Muscle layer of colon (tissue), 2 donors: Measurements from ENCODE around the gene ADARB2.

ENCODE experiments used
- H3K27ac ChIP-seq: one replicate; pipeline ENCODE4 v1.7.0; 2013; ENCODE audit warnings: low read depth, mild to moderate bottlenecking, low read length, moderate library complexity
- H3K27me3 ChIP-seq, 2 donors: one replicate each; pipeline ENCODE4 v1.7.0; 2013; ENCODE audit warnings: low read length in 2 of 2, mild to moderate bottlenecking in 2 of 2; ENCODE audit not compliant: insufficient read depth in 2 of 2, control insufficient read depth in 1 of 2
- H3K36me3 ChIP-seq: one replicate; pipeline ENCODE4 v1.7.0; 2013; ENCODE audit warnings: mild to moderate bottlenecking, low read length; ENCODE audit not compliant: insufficient read depth
- H3K4me1 ChIP-seq: one replicate; pipeline ENCODE4 v1.7.0; 2013; ENCODE audit warnings: mild to moderate bottlenecking, low read length; ENCODE audit not compliant: insufficient read depth
- H3K4me3 ChIP-seq, 2 donors: one replicate each; pipeline ENCODE4 v1.7.0; 2013; ENCODE audit warnings: low read length in 2 of 2, low read depth in 1 of 2, mild to moderate bottlenecking in 1 of 2, moderate library complexity in 1 of 2
- H3K9ac ChIP-seq: one replicate; pipeline ENCODE4 v1.7.0; 2013; ENCODE audit warnings: low read length
- H3K9me3 ChIP-seq: one replicate; pipeline ENCODE4 v1.7.0; 2013; ENCODE audit warnings: mild to moderate bottlenecking, low read length
- donor health status: abdominal sarcoma.
- donor health status: Adenocarcinoma of cecum.

Gene ADARB2

DNA sequence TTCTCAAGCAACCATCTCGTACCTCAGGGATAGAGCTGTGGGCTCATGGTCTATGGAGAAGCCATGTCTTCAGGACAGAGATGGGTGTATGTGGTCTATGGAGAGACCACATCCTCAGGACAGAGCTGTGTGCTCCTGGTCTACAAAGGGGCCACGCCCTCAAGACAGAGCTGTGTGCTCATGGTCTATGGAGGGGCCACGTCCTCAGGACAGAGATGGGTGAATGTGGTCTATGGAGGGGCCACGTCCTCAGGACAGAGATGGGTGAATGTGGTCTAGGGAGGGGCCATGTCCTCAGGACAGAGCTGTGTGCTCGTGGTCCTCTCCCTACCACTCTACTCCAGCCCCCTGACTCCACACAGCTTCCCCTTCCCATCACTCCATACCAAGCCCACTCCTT, 563.3 kb downstream of the ADARB2 start:
- no peaks in the 10 kb centered on the region for H3K9me3 ChIP-seq
- H3K9ac ChIP-seq: no peak overlapping the region
- no peaks in the 10 kb centered on the region for H3K4me1 ChIP-seq
- no peak overlapping the region for H3K4me3 ChIP-seq
- H3K36me3 ChIP-seq: no peaks in the 10 kb centered on the region
- no peaks in the 10 kb centered on the region for H3K27me3 ChIP-seq
- H3K27ac ChIP-seq: no peak overlapping the region

DNA sequence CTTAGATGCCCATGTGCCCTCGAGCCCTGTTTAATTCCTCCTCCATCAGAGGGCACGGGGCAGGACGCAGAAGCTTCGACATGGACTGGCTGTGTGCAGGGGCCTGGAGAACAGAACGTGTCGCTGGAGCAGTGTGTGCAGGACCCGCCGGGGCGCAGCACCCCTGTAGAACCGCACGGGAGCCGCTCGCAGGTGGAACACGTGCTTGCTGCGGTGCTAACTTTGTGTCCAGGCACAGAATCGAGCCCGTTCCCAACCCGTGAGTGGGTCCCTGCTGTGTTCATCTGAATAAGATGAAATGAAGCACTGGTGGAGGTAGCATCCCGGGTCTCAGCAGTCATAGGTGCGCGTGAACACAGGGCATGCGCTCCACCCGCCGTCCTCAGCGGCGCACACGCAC, 564.2 kb downstream of the ADARB2 start:
- H3K4me1 ChIP-seq: no peaks in the 10 kb centered on the region
- H3K9ac ChIP-seq: no peak overlapping the region
- no peaks in the 10 kb centered on the region for H3K9me3 ChIP-seq
- H3K4me3 ChIP-seq: no peak overlapping the region
- no peaks in the 10 kb centered on the region for H3K36me3 ChIP-seq
- no peaks in the 10 kb centered on the region for H3K27me3 ChIP-seq
- no peak overlapping the region for H3K27ac ChIP-seq

DNA sequence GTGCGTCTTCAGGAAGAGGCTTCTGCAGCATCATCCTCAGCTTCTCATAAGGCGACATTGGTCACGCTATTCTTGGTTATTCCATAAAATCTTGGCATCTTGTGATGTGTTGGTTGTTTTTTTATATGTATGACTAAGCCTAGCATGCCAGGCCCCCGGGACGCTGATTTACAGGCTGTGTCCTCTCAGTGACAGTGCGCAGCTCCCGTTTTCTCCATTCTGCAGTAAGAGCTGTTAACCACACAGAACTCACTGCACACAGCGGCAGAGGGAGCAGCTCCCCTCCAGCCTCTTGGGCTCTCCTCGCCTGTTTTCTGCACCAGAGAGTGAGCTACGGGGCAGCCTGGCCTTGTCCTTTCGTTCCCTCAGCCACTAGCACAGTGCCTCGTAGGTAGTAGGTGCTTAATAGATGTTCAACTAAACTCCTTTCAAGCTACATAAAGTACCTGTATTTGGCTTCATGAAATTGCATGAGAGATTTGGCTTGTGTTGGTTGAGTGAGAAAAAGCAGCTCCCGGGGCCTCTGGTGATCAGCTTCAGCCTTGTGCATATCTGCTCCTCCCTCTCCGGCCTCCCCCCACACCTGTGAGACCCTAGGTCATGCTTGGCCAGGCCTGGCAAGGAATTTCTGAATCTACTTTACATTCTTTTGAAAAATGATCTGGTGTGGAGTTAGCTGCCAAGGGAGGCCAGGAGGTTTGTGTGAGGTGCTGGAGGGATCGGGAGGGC, 564.9 kb downstream of the ADARB2 start:
- H3K27ac ChIP-seq: no peak overlapping the region
- no peaks in the 10 kb centered on the region for H3K9me3 ChIP-seq
- no peaks in the 10 kb centered on the region for H3K27me3 ChIP-seq
- H3K4me1 ChIP-seq: no peaks in the 10 kb centered on the region
- no peaks in the 10 kb centered on the region for H3K36me3 ChIP-seq
- no peak overlapping the region for H3K4me3 ChIP-seq
- H3K9ac ChIP-seq: no peak overlapping the region

DNA sequence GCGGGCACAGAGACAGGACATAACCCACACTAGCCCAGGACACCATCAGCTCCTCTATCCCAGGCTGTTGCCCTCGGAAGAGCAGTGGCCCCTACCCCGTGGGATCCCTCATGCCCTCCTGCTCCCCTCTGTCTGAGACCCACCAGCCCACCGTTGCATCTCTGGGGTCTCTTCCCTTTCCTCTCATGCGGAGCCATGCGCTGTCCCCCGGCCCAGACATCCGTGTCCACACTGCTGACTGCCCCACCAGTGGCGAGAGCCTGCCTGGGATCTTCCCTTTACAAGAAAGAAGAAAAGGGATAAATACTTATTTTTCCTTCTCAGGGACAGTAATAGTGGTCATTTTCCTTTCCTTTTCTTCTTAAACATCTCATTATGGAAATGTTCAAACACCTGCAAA, 565.7 kb downstream of the ADARB2 start:
- H3K4me3 ChIP-seq: no peak overlapping the region
- no peaks in the 10 kb centered on the region for H3K9me3 ChIP-seq
- no peak overlapping the region for H3K9ac ChIP-seq
- H3K4me1 ChIP-seq: no peaks in the 10 kb centered on the region
- no peak overlapping the region for H3K27ac ChIP-seq
- H3K36me3 ChIP-seq: no peaks in the 10 kb centered on the region
- no peaks in the 10 kb centered on the region for H3K27me3 ChIP-seq

DNA sequence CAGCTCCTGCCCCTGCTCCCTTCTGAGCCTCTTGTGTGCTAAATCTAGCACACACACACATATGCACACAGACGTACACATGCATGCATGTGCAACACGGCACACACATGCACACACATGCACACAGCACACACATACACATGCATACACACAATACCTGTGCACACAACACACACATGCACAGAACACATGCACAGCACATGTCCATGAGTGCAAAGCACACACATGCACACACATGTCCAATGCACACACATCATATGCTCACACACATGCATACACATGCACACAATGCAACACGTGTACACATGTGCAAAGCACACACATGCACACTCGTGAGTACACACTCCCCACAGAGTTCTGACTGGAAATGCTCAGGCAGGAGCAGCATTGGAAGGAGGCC, 566.1 kb downstream of the ADARB2 start:
- H3K4me3 ChIP-seq: no peak overlapping the region
- H3K27me3 ChIP-seq: no peaks in the 10 kb centered on the region
- H3K36me3 ChIP-seq: no peaks in the 10 kb centered on the region
- H3K9ac ChIP-seq: no peak overlapping the region
- no peaks in the 10 kb centered on the region for H3K9me3 ChIP-seq
- no peak overlapping the region for H3K27ac ChIP-seq
- H3K4me1 ChIP-seq: no peaks in the 10 kb centered on the region

DNA sequence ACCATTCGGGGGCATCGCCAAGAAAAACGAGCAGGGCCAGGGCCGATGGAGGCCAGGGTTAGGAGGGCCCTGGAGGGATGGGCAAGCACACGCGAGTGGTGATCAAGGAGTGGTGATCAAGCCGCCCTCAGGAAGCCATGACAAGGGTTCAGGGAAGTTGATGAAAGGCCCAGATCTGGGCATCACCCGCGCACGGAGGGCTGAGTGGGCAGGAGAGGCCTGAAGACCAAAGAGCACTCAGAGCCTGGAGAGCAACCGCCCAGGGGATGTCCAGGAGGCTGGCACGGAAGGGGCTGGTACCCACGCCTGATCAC, 566.5 kb downstream of the ADARB2 start:
- no peaks in the 10 kb centered on the region for H3K36me3 ChIP-seq
- H3K9ac ChIP-seq: no peak overlapping the region
- no peaks in the 10 kb centered on the region for H3K9me3 ChIP-seq
- H3K4me1 ChIP-seq: no peaks in the 10 kb centered on the region
- no peak overlapping the region for H3K27ac ChIP-seq
- no peak overlapping the region for H3K4me3 ChIP-seq
- no peaks in the 10 kb centered on the region for H3K27me3 ChIP-seq

DNA sequence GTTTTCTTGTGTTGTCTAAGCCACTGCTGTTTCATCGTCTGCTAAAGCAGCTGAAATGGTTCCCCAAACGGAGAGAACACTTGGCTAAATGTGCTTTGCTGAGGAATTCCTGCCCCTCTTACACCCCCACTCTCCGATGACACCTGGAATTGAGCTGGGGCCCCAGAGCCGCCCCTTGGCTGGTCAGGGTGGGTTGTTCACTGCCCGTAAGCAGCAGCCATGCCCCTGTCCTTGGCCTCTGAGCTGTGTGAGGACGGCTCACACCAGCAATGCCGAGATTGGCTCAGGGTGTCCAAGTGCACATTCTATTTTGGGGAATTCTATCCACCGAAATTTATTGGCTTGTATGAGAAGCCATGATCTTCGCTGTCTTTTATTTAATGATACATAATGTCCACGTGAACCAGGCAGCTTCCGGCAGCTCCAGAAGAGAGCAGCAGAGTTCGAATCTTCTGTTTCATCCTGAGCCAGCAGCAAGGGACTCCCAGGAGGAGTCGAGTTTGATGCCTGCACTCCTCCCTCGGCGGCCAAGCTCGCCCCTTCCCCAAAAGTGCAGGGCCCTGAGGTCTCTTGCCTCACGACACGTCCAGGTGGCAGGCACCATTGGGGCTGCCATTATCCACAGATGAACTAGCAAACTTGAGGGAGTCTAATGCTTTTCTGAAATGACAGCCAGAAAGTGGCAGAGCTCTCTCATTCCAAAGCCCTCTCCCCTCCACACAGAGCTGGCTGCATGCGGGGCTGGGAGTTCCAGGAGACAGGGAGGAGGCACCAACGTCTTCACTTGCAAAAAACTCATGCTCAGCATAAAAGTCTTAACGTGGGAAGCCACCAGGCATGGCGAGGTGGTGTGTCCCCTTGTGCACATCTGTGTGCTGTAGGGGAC, 567.1 kb downstream of the ADARB2 start:
- Histone ChIP-seq H3K27ac (no peak overlapping the region), H3K27me3 (no peaks in the 10 kb centered on the region), H3K9me3 (no peaks in the 10 kb centered on the region), H3K4me1 (no peaks in the 10 kb centered on the region), H3K9ac (no peak overlapping the region), H3K36me3 (no peaks in the 10 kb centered on the region), H3K4me3 (no peak overlapping the region)

DNA sequence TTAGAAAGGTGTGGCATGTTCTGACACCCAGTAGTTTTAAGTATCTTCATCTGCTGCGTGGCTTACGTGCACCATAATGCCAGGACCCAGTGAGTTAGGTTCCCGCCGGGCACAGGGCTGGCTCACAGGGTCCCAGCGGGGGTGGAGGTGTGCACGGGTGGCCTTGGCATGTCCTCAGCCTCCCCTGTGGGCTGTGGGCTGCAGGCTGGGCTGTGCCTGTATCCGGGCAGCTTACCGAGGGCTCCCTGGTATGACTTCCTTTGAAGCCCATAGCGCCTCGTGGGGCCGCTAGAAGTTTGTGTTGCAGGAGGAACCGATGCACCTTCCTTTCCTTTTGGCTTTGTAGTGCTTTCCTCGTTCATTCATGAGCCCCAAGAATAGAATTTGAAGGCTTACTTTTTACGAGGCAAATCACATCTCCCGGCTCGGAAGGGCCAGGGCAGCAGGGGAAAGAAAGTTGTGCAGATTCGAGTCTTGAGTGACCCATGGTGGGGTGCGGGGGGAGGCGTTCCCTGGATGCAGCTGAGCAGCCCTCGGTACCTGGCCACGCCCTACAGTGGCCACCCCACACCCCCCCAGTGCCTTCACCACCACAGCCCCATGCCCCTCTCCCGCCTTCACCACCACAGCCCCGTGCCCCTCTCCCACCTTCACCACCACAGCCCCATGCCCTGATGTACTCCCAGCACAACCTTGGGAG, 568.0 kb downstream of the ADARB2 start:
- no peaks in the 10 kb centered on the region for H3K36me3 ChIP-seq
- H3K9me3 ChIP-seq: no peaks in the 10 kb centered on the region
- no peak overlapping the region for H3K27ac ChIP-seq
- no peaks in the 10 kb centered on the region for H3K27me3 ChIP-seq
- H3K4me3 ChIP-seq: no peak overlapping the region
- no peaks in the 10 kb centered on the region for H3K4me1 ChIP-seq
- no peak overlapping the region for H3K9ac ChIP-seq

DNA sequence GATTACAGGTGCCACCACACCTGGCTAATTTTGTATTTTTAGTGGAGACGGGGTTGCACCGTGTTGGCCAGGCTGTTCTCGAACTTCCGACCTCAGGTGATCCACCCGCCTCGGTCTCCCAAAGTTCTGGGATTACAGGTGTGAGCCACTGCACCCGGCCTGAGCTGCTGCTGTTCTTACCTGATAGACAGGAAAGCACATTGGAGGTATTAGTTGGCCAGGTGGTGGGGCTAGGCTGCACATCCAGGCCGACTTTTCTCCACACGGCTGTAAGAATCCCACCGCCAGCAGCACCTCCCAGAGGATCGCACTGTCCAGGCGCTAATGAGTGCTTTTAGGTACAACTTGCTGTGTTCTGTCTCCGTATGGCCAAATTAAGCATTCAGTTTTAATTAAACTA, 568.6 kb downstream of the ADARB2 start:
- Histone ChIP-seq H3K4me1 (no peaks in the 10 kb centered on the region), H3K36me3 (no peaks in the 10 kb centered on the region), H3K9me3 (no peaks in the 10 kb centered on the region), H3K27ac (no peak overlapping the region), H3K4me3 (no peak overlapping the region), H3K27me3 (no peaks in the 10 kb centered on the region), H3K9ac (no peak overlapping the region)

DNA sequence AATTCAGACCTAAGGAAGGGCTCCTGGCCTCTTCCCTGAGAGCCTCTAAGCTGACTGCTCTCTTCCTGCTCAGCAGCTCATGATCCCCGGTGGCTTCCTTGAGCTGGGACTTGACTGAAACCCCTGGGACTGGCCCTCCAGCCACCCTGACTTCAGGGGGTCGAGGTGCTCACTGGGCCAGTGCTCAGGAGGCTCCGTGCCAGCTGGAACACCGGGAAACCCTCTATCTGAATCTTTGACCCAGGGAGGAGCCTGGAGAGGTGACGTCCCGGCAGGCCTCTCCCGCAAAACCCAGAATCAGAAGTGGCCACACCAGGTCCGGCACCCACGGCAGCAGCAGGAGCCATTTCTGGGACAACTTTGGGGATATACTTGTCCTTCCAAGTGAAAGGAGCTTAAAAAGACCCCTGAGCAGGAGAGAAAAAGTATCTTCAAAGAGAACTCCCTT, 570.5 kb downstream of the ADARB2 start:
- H3K4me1 ChIP-seq: no peaks in the 10 kb centered on the region
- H3K27ac ChIP-seq: no peak overlapping the region
- H3K9me3 ChIP-seq: no peaks in the 10 kb centered on the region
- H3K36me3 ChIP-seq: no peaks in the 10 kb centered on the region
- no peak overlapping the region for H3K9ac ChIP-seq
- H3K27me3 ChIP-seq: no peaks in the 10 kb centered on the region
- H3K4me3 ChIP-seq: no peak overlapping the region

DNA sequence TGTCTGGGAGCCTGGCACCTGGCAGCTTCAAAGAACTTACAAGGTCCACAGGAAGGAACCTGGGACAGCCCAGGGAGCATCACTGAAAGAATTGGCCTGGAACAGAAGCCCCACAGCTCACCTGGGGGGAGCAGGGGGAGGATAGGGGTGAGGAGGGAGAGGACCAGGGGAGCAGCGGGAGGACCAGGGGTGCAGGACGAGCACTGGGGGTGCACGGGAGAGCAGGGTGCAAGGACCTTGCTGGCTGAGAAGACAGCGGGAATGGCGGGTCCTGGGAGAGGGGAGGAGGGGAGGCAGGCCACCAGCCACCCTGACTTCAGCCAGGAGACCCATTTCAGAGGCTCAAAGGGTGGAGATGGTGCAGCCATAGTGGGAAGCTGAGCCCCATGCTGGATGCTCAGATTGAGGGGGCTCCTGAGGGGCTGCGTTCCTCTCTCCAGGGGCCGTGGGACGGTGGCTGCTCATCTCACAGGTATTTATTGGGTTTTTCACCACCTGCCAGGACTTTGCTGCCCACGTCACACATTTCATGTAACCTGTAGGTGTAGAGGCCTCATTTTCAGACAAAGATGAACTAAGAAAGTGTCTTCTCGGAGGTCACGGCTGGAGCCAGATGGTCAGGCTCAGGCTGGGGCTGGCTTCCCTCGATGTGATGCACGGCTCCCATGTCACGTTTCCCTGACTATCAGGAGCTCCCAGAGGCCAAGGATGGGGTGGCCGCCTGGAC, 571.1 kb downstream of the ADARB2 start:
- Histone ChIP-seq H3K36me3 (no peaks in the 10 kb centered on the region), H3K4me3 (no peak overlapping the region), H3K27ac (no peak overlapping the region), H3K9me3 (no peaks in the 10 kb centered on the region), H3K27me3 (no peaks in the 10 kb centered on the region), H3K4me1 (no peaks in the 10 kb centered on the region), H3K9ac (no peak overlapping the region)
